ENCODE data around the gene ACAA1. TPM values are rescaled to one million over a fixed set of nuclear protein-coding genes. Genes with fewer than 3 reads are reported as not detected.
"Not testable (repeated sequence)": the region's sequence is repeated elsewhere in the genome, so short reads cannot be mapped to it uniquely, and the experiment has no call there.

Gene ACAA1
- total RNA-seq, 3 donors from 2014 or later (not counting 1 experiment from before 2014, with no cell fraction given), result 79.4 to 101 (median 93.9) TPM

DNA sequence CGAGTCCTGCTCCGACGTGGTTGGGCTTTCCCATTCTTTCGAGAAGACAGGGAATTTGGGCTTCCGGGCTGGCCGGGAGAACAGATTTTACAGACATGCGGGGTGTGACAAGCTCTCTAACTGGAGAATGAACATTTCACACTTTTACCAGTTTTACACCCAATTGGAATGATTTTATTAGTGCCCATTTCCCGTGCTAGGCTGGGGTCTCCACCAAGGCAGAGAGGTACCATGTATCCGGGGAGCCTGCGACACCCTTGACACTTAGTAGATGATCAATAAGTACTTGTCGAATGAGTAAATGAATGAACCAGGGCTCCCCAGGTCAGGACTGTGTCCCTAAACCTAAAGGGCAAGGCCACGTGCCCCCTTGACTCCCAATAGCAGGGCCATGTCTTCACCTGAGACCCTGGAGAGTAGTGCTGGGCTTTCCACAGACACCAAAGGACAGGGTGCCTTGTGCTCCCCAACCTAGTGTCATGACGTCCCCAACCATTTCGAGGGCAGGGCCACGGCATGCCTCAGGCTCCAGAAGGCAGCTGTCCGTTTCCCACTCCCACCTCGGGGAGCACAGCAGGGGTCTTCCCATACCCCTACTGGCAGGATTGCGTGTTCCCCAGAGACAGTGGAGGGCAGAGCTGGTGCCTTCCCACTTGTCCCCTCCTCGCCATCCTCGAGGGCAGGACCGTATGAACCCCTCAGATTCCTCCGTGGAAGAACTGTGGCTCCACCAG, 855 bp upstream of the ACAA1 start:
- TF ChIP-seq, protein P1, sequence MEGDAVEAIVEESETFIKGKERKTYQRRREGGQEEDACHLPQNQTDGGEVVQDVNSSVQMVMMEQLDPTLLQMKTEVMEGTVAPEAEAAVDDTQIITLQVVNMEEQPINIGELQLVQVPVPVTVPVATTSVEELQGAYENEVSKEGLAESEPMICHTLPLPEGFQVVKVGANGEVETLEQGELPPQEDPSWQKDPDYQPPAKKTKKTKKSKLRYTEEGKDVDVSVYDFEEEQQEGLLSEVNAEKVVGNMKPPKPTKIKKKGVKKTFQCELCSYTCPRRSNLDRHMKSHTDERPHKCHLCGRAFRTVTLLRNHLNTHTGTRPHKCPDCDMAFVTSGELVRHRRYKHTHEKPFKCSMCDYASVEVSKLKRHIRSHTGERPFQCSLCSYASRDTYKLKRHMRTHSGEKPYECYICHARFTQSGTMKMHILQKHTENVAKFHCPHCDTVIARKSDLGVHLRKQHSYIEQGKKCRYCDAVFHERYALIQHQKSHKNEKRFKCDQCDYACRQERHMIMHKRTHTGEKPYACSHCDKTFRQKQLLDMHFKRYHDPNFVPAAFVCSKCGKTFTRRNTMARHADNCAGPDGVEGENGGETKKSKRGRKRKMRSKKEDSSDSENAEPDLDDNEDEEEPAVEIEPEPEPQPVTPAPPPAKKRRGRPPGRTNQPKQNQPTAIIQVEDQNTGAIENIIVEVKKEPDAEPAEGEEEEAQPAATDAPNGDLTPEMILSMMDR (IDR thresholded peaks at IDR 0.05), result no peak
- Histone ChIP-seq H3K9me3 (ENCODE audit: control insufficient read depth, insufficient read depth, low read length) (no peaks in the 10 kb centered on the region), H3K36me3 (ENCODE audit: control insufficient read depth, insufficient read depth, low read length) (peaks cover 27% of the 10 kb centered on the region), H3K4me3 (ENCODE audit: low read length) (peak overlapping the region; percentile 95), H3K27me3 (ENCODE audit: control insufficient read depth, insufficient read depth, low read length) (no peaks in the 10 kb centered on the region), H3K27ac (ENCODE audit: low read length) (peak overlapping the region; percentile 95), H3K4me1 (ENCODE audit: control insufficient read depth, insufficient read depth, low read length) (peaks cover 55% of the 10 kb centered on the region)
- WGBS (ENCODE audit: insufficient coverage), result 13% methylated on average over 22 of the region's 22 CpGs
- peak; percentile 31 to 52 for DNase-seq
- Mint-ChIP-seq H3K27ac (peak overlapping the region; percentile 95), H3K27me3 (ENCODE audit: low read depth in 2 of 2) (no peaks in the 10 kb centered on the region), H3K4me1 (peaks cover 68 to 70% of the 10 kb centered on the region in 2 donors), H3K4me3 (peak overlapping the region; percentile 99), H3K36me3 (no peaks in the 10 kb centered on the region), H3K9me3 (no peaks in the 10 kb centered on the region)
- ATAC-seq, result no peak
- intact Hi-C loops (cut with micrococcal nuclease), result loop anchor here (1.0 to 2.0 kb wide), 2 partner anchors 28 to 1145 kb away; partner anchors contain the start of genes EPM2AIP1, MLH1 and OXSR1

DNA sequence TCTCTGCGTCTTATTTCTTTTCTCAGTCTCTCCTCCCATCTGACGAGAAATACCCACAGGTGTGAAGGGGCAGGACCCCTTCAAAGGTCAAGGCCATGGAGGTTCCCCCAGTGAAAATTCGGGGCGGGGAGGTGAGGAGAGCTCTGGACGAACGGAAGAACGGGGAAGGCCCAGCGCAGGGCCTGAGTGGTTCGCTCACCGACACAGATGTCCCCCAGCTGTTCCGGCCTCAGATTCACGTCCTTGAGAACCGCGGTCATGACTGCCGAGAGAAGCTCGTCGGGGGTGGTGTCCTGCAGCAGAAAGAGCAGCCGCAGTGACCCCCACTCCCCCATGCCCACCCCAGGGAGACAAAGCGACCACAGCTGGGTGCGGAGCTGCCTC, 542 bp downstream of the ACAA1 start:
- peaks cover 67 to 70% of the 10 kb centered on the region in 2 donors for H3K4me1 Mint-ChIP-seq
- no peaks in the 10 kb centered on the region for H3K27me3 Mint-ChIP-seq (ENCODE audit: low read depth in 2 of 2)
- intact Hi-C loops (cut with micrococcal nuclease), result loop anchor here (2.0 kb wide), 1 partner anchor 1144 kb away; the partner anchor contains the start of genes EPM2AIP1 and MLH1
- TF ChIP-seq, protein P1 (IDR thresholded peaks at IDR 0.05), result no peak
- peak overlapping the region; percentile 95 for H3K27ac Mint-ChIP-seq
- peak overlapping the region; percentile 66 for H3K27ac ChIP-seq (ENCODE audit: low read length)
- H3K4me1 ChIP-seq (ENCODE audit: control insufficient read depth, insufficient read depth, low read length), result peaks cover 52% of the 10 kb centered on the region
- no peaks in the 10 kb centered on the region for H3K36me3 Mint-ChIP-seq
- no peaks in the 10 kb centered on the region for H3K27me3 ChIP-seq (ENCODE audit: control insufficient read depth, insufficient read depth, low read length)
- H3K9me3 ChIP-seq (ENCODE audit: control insufficient read depth, insufficient read depth, low read length), result no peaks in the 10 kb centered on the region
- peak in 1 of 3 donors; percentile 4 for ATAC-seq
- H3K36me3 ChIP-seq (ENCODE audit: control insufficient read depth, insufficient read depth, low read length), result peaks cover 32% of the 10 kb centered on the region
- H3K4me3 ChIP-seq (ENCODE audit: low read length), result peak overlapping the region; percentile 95
- H3K9me3 Mint-ChIP-seq, result no peaks in the 10 kb centered on the region
- DNase-seq, result peak; percentile 42 to 46
- H3K4me3 Mint-ChIP-seq, result peak overlapping the region; percentile 99
- under 1% methylated on average over 18 of the region's 20 CpGs for WGBS (ENCODE audit: insufficient coverage)

- Mint-ChIP-seq H3K4me1 (peaks cover 62 to 66% of the 10 kb centered on the region in 2 donors), H3K4me3 (peak overlapping the region; percentile 99), H3K27ac (peak overlapping the region; percentile 95)
- intact Hi-C loops (cut with micrococcal nuclease), result loop anchor here (2.0 kb wide), 1 partner anchor 1143 kb away; the partner anchor contains the start of genes EPM2AIP1 and MLH1
- WGBS (ENCODE audit: insufficient coverage), result 17% methylated on average over 8 of the region's 10 CpGs
- DNase-seq, result peak in 1 of 2 donors; percentile 67
- not testable (repeated sequence) for H3K9me3 Mint-ChIP-seq; H3K27me3 Mint-ChIP-seq (ENCODE audit: low read depth in 2 of 2); H3K36me3 Mint-ChIP-seq; H3K9me3 ChIP-seq (ENCODE audit: control insufficient read depth, insufficient read depth, low read length); ATAC-seq; H3K27me3 ChIP-seq (ENCODE audit: control insufficient read depth, insufficient read depth, low read length)
- peak overlapping the region; percentile 95 for H3K4me3 ChIP-seq (ENCODE audit: low read length)
- peaks cover 32% of the 10 kb centered on the region for H3K36me3 ChIP-seq (ENCODE audit: control insufficient read depth, insufficient read depth, low read length)
- peak overlapping the region; percentile 66 for H3K27ac ChIP-seq (ENCODE audit: low read length)
- peaks cover 49% of the 10 kb centered on the region for H3K4me1 ChIP-seq (ENCODE audit: control insufficient read depth, insufficient read depth, low read length)
Measured at GRCh38 chr3:38135621-38136277, 1.2 kb downstream of the ACAA1 start.

GRCh38 chr3:38134517-38135143, 2.3 kb downstream of the ACAA1 start:
- H3K36me3 ChIP-seq (ENCODE audit: control insufficient read depth, insufficient read depth, low read length), result peaks cover 38% of the 10 kb centered on the region
- DNase-seq; ATAC-seq; H3K9me3 Mint-ChIP-seq; H3K36me3 Mint-ChIP-seq; H3K27ac ChIP-seq (ENCODE audit: low read length); H3K27me3 ChIP-seq (ENCODE audit: control insufficient read depth, insufficient read depth, low read length); intact Hi-C loops (cut with micrococcal nuclease); H3K4me3 ChIP-seq (ENCODE audit: low read length); H3K27me3 Mint-ChIP-seq (ENCODE audit: low read depth in 2 of 2); H3K9me3 ChIP-seq (ENCODE audit: control insufficient read depth, insufficient read depth, low read length): not testable (repeated sequence)
- Mint-ChIP-seq H3K4me1 (peaks cover 60 to 64% of the 10 kb centered on the region in 2 donors), H3K27ac (peak overlapping the region; percentile 95), H3K4me3 (peak overlapping the region; percentile 99)
- peaks cover 38% of the 10 kb centered on the region for H3K4me1 ChIP-seq (ENCODE audit: control insufficient read depth, insufficient read depth, low read length)
- 98% methylated on average over 10 of the region's 10 CpGs for WGBS (ENCODE audit: insufficient coverage)
